HG02763 (cell line): ENCODE measurements around the gene SASH1.

Source experiments
- ATAC-seq: cut with Tn5 transposase; IDR thresholded peaks from one replicate; pipeline ENCODE4 v1.9.1; 2021; ENCODE audit warnings: mild to moderate bottlenecking, moderate library complexity; ENCODE audit not compliant: unreplicated experiment

SASH1 gene

GRCh38 chr6:148429423-148429822 lies 86.8 kb downstream of the SASH1 start:
- ATAC-seq: no peak

GRCh38 chr6:148430897-148431296 lies 88.3 kb downstream of the SASH1 start:
- ATAC-seq: no peak

- ATAC-seq: no peak
Observed at GRCh38 chr6:148431413-148431812, 88.8 kb downstream of the SASH1 start.

- no peak for ATAC-seq
Observed at GRCh38 chr6:148431840-148432239, 89.2 kb downstream of the SASH1 start.

- ATAC-seq: no peak
Observed at GRCh38 chr6:148432462-148433195, 90.0 kb downstream of the SASH1 start.

- ATAC-seq: no peak
Observed at GRCh38 chr6:148435386-148435785, 92.7 kb downstream of the SASH1 start.

GRCh38 chr6:148436466-148436865 lies 93.8 kb downstream of the SASH1 start:
- ATAC-seq: no peak

- no peak for ATAC-seq
Observed at GRCh38 chr6:148438632-148439031, 96.0 kb downstream of the SASH1 start.

- ATAC-seq: no peak
Observed at GRCh38 chr6:148440016-148440415, 97.4 kb downstream of the SASH1 start.

- ATAC-seq: no peak
Observed at GRCh38 chr6:148440877-148441453, 98.3 kb downstream of the SASH1 start.

GRCh38 chr6:148441454-148441911 lies 98.8 kb downstream of the SASH1 start:
- ATAC-seq: peak; percentile 67

GRCh38 chr6:148443798-148444560 lies 101.3 kb downstream of the SASH1 start:
- no peak for ATAC-seq

GRCh38 chr6:148445116-148445515 lies 102.5 kb downstream of the SASH1 start:
- no peak for ATAC-seq

GRCh38 chr6:148445620-148446019 lies 103.0 kb downstream of the SASH1 start:
- ATAC-seq: no peak

GRCh38 chr6:148446681-148447080 lies 104.0 kb downstream of the SASH1 start:
- ATAC-seq: no peak

- no peak for ATAC-seq
Observed at GRCh38 chr6:148447521-148448230, 105.0 kb downstream of the SASH1 start.

- ATAC-seq: no peak
Observed at GRCh38 chr6:148448369-148449012, 105.9 kb downstream of the SASH1 start.

- no peak for ATAC-seq
Observed at GRCh38 chr6:148450866-148451265, 108.2 kb downstream of the SASH1 start.

- no peak for ATAC-seq
Observed at GRCh38 chr6:148451690-148452089, 109.1 kb downstream of the SASH1 start.

- no peak for ATAC-seq
Observed at GRCh38 chr6:148452876-148453275, 110.2 kb downstream of the SASH1 start.

GRCh38 chr6:148453906-148454305 lies 111.3 kb downstream of the SASH1 start:
- ATAC-seq: no peak
